Right cardiac atrium (tissue), 5 donors: Measurements from ENCODE around the gene PRKACG. TPM values are rescaled to one million over a fixed set of nuclear protein-coding genes. Genes with fewer than 3 reads are reported as not detected.
"Not testable (repeated sequence)": the region's sequence is repeated elsewhere in the genome, so short reads cannot be mapped to it uniquely, and the experiment has no call there.

Experiments used
- ATAC-seq, 2 donors: fragments of 200-7000 bp; cut with Tn5 transposase; one replicate each; pipeline versions ENCODE4 v1.8.0 to v1.9.1; 2020; ENCODE audit warnings: moderate library complexity in 2 of 2, mild to moderate bottlenecking in 1 of 2
- DNase-seq, 3 donors: peaks; one replicate each; pipeline ENCODE4 v3.0.0-alpha.2; 2020
- H3K27ac ChIP-seq: one replicate; pipeline ENCODE4 v1.5.1; 2013; ENCODE audit warnings: mild to moderate bottlenecking, low read length, control low read depth, moderate library complexity
- H3K27me3 ChIP-seq: one replicate; pipeline ENCODE4 v1.6.1; 2013; ENCODE audit not compliant: control insufficient read depth, insufficient read depth
- H3K4me1 ChIP-seq: one replicate; pipeline ENCODE4 v1.6.1; 2013; ENCODE audit warnings: low read length; ENCODE audit not compliant: control insufficient read depth, insufficient read depth
- H3K4me3 ChIP-seq: one replicate; pipeline ENCODE4 v1.5.1; 2013; ENCODE audit warnings: low read length, control low read depth
- H3K9me3 ChIP-seq: one replicate; pipeline ENCODE4 v1.6.1; 2013; ENCODE audit warnings: low read length; ENCODE audit not compliant: control insufficient read depth
- WGBS: extraction: QIAGEN DNeasy Blood & Tissue Kit; methylation state at CpG from one replicate; pipeline ENCODE4 v1.1.7; 2013; 5-methylcytosine and 5-hydroxymethylcytosine counted together
- intact Hi-C, 4 donors: fragments of 100-400 bp; cut with DNase I; formaldehyde crosslinking; loops; one replicate each; pipeline versions ENCODE4 v1.11.0 to v1.14.0; 2022 to 2023
- polyA plus RNA-seq: library from polyadenylated mRNA; stranded (reverse); fragments of 200-250 nt; gene quantifications from one replicate; pipeline ENCODE4 v1.2.3, GENCODE V29; 2013
- total RNA-seq, 4 donors: library from RNA; stranded (reverse); fragmentation: NEBNext Ultra II Directional; extraction: Animal tissue kit (Norgen Biotek cat#: 25700); gene quantifications; one replicate each; pipeline ENCODE4 v1.2.1, GENCODE V29; 2021
- donor health status: healthy with polysubstance abuse.
- donor health status: DM: no; HTN: yes; CAD: no.
- donor health status: DM: no; HTN: no; CAD: no.
- donor health status: DM: no; HTN: yes; CAD: no; lungs with severe emphysema.
- donor health status: DM: yes; HTN: yes; CAD: no.

Gene PRKACG
- total and polyA plus RNA-seq, 5 donors: not detected

- DNase-seq: no peak
- intact Hi-C loops: loop anchor here in 2 of 4 donors (5.0 to 10.0 kb wide), 2 partner anchors 127 to 420 kb away; no protein-coding TSS in a partner anchor
- ATAC-seq: no peak
- Histone ChIP-seq H3K27me3 (no peaks in the 10 kb centered on the region), H3K9me3 (no peaks in the 10 kb centered on the region), H3K4me3 (no peak overlapping the region), H3K27ac (no peak overlapping the region), H3K4me1 (peaks cover 2% of the 10 kb centered on the region)
- WGBS: 71% methylated on average over 8 of the region's 8 CpGs
Observed at GRCh38 chr9:69001921-69002320, 12.0 kb downstream of the PRKACG start.

GRCh38 chr9:68999393-69000105 lies 14.4 kb downstream of the PRKACG start:
- intact Hi-C loops: loop anchor here in 3 of 4 donors (5.0 to 10.0 kb wide), 4 partner anchors 65 to 417 kb away; partner anchors contain the start of gene PIP5K1B (in 1 of the 3)
- no peak overlapping the region for H3K27ac ChIP-seq
- no peaks in the 10 kb centered on the region for H3K9me3 ChIP-seq
- H3K4me1 ChIP-seq: peaks cover 2% of the 10 kb centered on the region
- DNase-seq: peak; percentile 54 to 67 (median 62)
- H3K4me3 ChIP-seq: no peak overlapping the region
- ATAC-seq: peak; percentile 90
- no peaks in the 10 kb centered on the region for H3K27me3 ChIP-seq
- WGBS: 32% methylated on average over 10 of the region's 10 CpGs

- 47% methylated on average over 5 of the region's 5 CpGs for WGBS
- no peaks in the 10 kb centered on the region for H3K9me3 ChIP-seq
- H3K27ac ChIP-seq: peak overlapping the region; percentile 61
- peaks cover 2% of the 10 kb centered on the region for H3K4me1 ChIP-seq
- DNase-seq: no peak
- ATAC-seq: peak in 1 of 2 donors; percentile 10
- no peaks in the 10 kb centered on the region for H3K27me3 ChIP-seq
- H3K4me3 ChIP-seq: no peak overlapping the region
- intact Hi-C loops: loop anchor here in 1 of 4 donors (10.0 kb wide), 2 partner anchors 64 to 294 kb away; partner anchors contain the start of gene PIP5K1B
Observed at GRCh38 chr9:68998812-68999211, 15.1 kb downstream of the PRKACG start.

GRCh38 chr9:68998385-68998784 lies 15.5 kb downstream of the PRKACG start:
- ATAC-seq: peak in 1 of 2 donors; percentile 7

GRCh38 chr9:68997666-68998065 lies 16.2 kb downstream of the PRKACG start:
- Histone ChIP-seq H3K9me3 (no peaks in the 10 kb centered on the region), H3K27me3 (no peaks in the 10 kb centered on the region), H3K4me1 (peaks cover 2% of the 10 kb centered on the region), H3K27ac (no peak overlapping the region), H3K4me3 (no peak overlapping the region)
- WGBS: 77% methylated on average over 3 of the region's 3 CpGs
- intact Hi-C loops: loop anchor here in 1 of 4 donors (10.0 kb wide), 2 partner anchors 63 to 293 kb away; partner anchors contain the start of gene PIP5K1B
- ATAC-seq (no peak), DNase-seq (no peak)

More at GRCh38 chr9:68998385-68998784, 15.5 kb downstream of the PRKACG start:
- peaks cover 2% of the 10 kb centered on the region for H3K4me1 ChIP-seq
- no peak overlapping the region for H3K4me3 ChIP-seq
- no peak for DNase-seq
- intact Hi-C loops: loop anchor here in 1 of 4 donors (10.0 kb wide), 2 partner anchors 64 to 294 kb away; partner anchors contain the start of gene PIP5K1B
- 40% methylated on average over 4 of the region's 4 CpGs for WGBS
- no peaks in the 10 kb centered on the region for H3K9me3 ChIP-seq
- peak overlapping the region; percentile 61 for H3K27ac ChIP-seq
- H3K27me3 ChIP-seq: no peaks in the 10 kb centered on the region

- H3K27me3 ChIP-seq: no peaks in the 10 kb centered on the region
- H3K27ac ChIP-seq: no peak overlapping the region
- WGBS: 74% methylated on average over 5 of the region's 5 CpGs
- H3K4me1 ChIP-seq: peaks cover 2% of the 10 kb centered on the region
- H3K4me3 ChIP-seq: no peak overlapping the region
- ATAC-seq: no peak
- no peaks in the 10 kb centered on the region for H3K9me3 ChIP-seq
- no peak for DNase-seq
- intact Hi-C loops: loop anchor here in 1 of 4 donors (10.0 kb wide), 2 partner anchors 62 to 292 kb away; partner anchors contain the start of gene PIP5K1B
Observed at GRCh38 chr9:68996462-68996861, 17.5 kb downstream of the PRKACG start.

GRCh38 chr9:68995776-68996175 lies 18.1 kb downstream of the PRKACG start:
- no peak overlapping the region for H3K27ac ChIP-seq
- intact Hi-C loops: loop anchor here in 1 of 4 donors (10.0 kb wide), 2 partner anchors 61 to 291 kb away; partner anchors contain the start of gene PIP5K1B

GRCh38 chr9:68991457-68991856 lies 22.5 kb downstream of the PRKACG start:
- WGBS: 60% methylated on average over 9 of the region's 9 CpGs

More at GRCh38 chr9:68995776-68996175, 18.1 kb downstream of the PRKACG start:
- no peak for ATAC-seq
- Histone ChIP-seq H3K9me3 (no peaks in the 10 kb centered on the region), H3K27me3 (no peaks in the 10 kb centered on the region), H3K4me1 (peaks cover 2% of the 10 kb centered on the region), H3K4me3 (no peak overlapping the region)
- WGBS: 54% methylated on average over 3 of the region's 3 CpGs
- DNase-seq: no peak

GRCh38 chr9:68986949-68987348 lies 27.0 kb downstream of the PRKACG start:
- 96% methylated on average over 7 of the region's 7 CpGs for WGBS
- DNase-seq, H3K9me3 ChIP-seq, H3K4me1 ChIP-seq, H3K4me3 ChIP-seq, intact Hi-C loops, H3K27ac ChIP-seq, H3K27me3 ChIP-seq, ATAC-seq: not testable (repeated sequence)

More at GRCh38 chr9:68991457-68991856, 22.5 kb downstream of the PRKACG start:
- ATAC-seq (peak; percentile 36 to 48), DNase-seq (no peak)
- Histone ChIP-seq H3K27me3 (no peaks in the 10 kb centered on the region), H3K27ac (no peak overlapping the region), H3K4me1 (no peaks in the 10 kb centered on the region), H3K9me3 (no peaks in the 10 kb centered on the region), H3K4me3 (no peak overlapping the region)
- intact Hi-C loops: loop anchor here in 1 of 4 donors (10.0 kb wide), 2 partner anchors 57 to 287 kb away; partner anchors contain the start of gene PIP5K1B

- H3K4me1 ChIP-seq: peaks cover 4% of the 10 kb centered on the region
- peak overlapping the region; percentile 85 for H3K27ac ChIP-seq
- no peaks in the 10 kb centered on the region for H3K27me3 ChIP-seq
- WGBS: 58% methylated on average over 3 of the region's 3 CpGs
- DNase-seq: no peak
- H3K4me3 ChIP-seq: no peak overlapping the region
- intact Hi-C loops: no loop called here
- no peaks in the 10 kb centered on the region for H3K9me3 ChIP-seq
- no peak for ATAC-seq
Observed at GRCh38 chr9:68983522-68984424, 30.1 kb downstream of the PRKACG start.
